Measurements from ENCODE around the gene SERPINI1. TPM values are rescaled to one million over a fixed set of nuclear protein-coding genes. Genes with fewer than 3 reads are reported as not detected.
A peak's percentile ranks its signal among the peaks of the same experiment; 100 is the strongest.

The SERPINI1 gene
- total RNA-seq, 2 donors from 2014 or later: 2.0 to 3.8 TPM

DNA sequence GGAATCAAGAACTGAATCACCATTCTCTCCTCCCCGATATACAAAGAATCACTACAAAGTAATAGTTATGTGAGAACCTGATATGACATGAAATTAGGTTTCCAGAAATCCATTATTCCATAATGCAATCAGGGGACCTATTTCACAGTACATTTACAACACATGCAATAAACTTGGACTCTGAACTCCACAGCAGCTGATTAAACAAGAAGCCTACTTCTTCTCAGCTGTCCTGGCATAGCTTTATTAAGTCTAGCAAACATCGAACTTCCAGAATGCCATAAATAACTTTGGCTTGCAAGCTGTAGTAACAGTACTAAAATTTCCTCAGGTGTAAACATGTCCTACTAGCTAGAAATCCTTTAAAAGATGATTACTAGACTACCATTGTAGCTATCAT, 18.6 kb upstream of the SERPINI1 start:
- H3K4me1 ChIP-seq: no peaks in the 10 kb centered on the region
- no peaks in the 10 kb centered on the region for H3K27me3 ChIP-seq
- no peak overlapping the region for H3K27ac ChIP-seq
- H3K9me3 ChIP-seq: no peaks in the 10 kb centered on the region
- DNase-seq (ENCODE audit: low spot score): no peak
- TF ChIP-seq, protein P1, sequence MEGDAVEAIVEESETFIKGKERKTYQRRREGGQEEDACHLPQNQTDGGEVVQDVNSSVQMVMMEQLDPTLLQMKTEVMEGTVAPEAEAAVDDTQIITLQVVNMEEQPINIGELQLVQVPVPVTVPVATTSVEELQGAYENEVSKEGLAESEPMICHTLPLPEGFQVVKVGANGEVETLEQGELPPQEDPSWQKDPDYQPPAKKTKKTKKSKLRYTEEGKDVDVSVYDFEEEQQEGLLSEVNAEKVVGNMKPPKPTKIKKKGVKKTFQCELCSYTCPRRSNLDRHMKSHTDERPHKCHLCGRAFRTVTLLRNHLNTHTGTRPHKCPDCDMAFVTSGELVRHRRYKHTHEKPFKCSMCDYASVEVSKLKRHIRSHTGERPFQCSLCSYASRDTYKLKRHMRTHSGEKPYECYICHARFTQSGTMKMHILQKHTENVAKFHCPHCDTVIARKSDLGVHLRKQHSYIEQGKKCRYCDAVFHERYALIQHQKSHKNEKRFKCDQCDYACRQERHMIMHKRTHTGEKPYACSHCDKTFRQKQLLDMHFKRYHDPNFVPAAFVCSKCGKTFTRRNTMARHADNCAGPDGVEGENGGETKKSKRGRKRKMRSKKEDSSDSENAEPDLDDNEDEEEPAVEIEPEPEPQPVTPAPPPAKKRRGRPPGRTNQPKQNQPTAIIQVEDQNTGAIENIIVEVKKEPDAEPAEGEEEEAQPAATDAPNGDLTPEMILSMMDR (IDR thresholded peaks at IDR 0.05): no peak
- H3K4me3 ChIP-seq: no peak overlapping the region
- peaks cover 22% of the 10 kb centered on the region for H3K36me3 ChIP-seq

DNA sequence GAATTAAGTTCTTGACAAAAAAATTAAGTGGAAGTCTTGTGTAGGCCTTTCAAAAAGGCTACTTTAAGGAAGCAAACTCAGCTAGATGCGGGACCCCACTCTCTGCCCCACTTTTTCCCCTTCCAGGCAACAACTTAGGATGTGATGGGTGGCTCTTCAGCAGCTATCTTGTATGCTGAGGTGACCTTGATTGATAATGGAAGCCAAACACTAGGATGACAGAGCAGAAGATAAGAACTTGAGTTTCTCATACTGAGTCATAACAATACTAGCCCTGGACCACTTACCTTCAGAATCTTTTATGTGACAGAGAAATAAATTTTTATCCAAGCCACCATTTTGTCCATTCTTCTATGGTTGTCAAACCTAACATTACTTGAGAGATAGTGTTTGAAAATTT, 16.9 kb upstream of the SERPINI1 start:
- peaks cover 27% of the 10 kb centered on the region for H3K36me3 ChIP-seq
- TF ChIP-seq, protein P1 (IDR thresholded peaks at IDR 0.05): no peak
- no peak overlapping the region for H3K4me3 ChIP-seq
- H3K27me3 ChIP-seq: no peaks in the 10 kb centered on the region
- H3K4me1 ChIP-seq: no peaks in the 10 kb centered on the region
- H3K27ac ChIP-seq: no peak overlapping the region
- DNase-seq (ENCODE audit: low spot score): no peak
- no peaks in the 10 kb centered on the region for H3K9me3 ChIP-seq

DNA sequence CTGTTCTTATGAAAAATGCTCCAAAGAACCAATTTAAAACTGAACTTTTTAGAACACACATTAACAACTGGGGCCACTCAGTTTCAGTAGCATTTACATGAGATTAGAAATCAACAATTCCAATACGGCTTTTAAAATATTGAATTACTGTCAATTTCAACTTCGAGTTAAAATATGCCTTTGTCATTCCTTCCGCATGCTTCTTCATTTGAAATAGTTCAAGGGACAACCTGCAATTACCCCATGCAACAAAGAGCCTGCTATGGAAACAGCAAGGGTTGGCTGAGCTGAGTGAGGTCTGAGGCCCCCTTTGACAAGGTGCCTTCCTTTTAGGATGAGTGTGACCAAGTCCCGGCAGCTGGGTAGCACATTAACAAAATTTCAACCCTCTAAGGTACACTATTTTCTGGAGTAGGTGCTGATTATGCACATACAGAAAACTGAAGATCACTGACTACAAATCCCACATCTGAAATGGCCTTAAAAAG, 12.5 kb upstream of the SERPINI1 start:
- DNase-seq (ENCODE audit: low spot score): no peak
- no peaks in the 10 kb centered on the region for H3K9me3 ChIP-seq
- no peak overlapping the region for H3K4me3 ChIP-seq
- no peaks in the 10 kb centered on the region for H3K27me3 ChIP-seq
- peaks cover 0 to 15% of the 10 kb centered on the region in 2 donors for H3K4me1 ChIP-seq
- H3K36me3 ChIP-seq: peaks cover 25% of the 10 kb centered on the region
- TF ChIP-seq, protein P1 (IDR thresholded peaks at IDR 0.05): no peak
- no peak overlapping the region for H3K27ac ChIP-seq

DNA sequence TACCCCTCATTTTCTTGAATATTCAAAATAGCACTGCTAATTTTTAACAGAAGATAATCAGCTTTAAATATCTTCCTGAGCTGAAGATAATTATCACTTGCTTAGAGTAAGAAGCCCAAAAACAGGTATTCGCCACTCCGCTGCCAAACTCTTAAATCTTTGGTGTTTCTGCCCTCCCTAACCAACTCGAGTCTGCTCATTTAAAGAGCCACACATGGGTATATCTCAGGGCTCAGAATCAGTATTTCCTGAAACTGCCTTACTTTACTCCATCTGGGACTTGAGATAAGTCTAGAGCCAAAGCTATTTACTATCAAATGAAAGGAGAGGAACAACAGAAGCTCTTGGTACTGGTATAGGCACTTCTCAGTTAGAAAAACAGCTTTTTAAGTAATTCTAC, 11.6 kb upstream of the SERPINI1 start:
- H3K36me3 ChIP-seq: peaks cover 17% of the 10 kb centered on the region
- DNase-seq (ENCODE audit: low spot score): no peak
- TF ChIP-seq, protein P1 (IDR thresholded peaks at IDR 0.05): no peak
- H3K27me3 ChIP-seq: no peaks in the 10 kb centered on the region
- no peak overlapping the region for H3K27ac ChIP-seq
- H3K9me3 ChIP-seq: no peaks in the 10 kb centered on the region
- H3K4me3 ChIP-seq: no peak overlapping the region
- peaks cover 0 to 23% of the 10 kb centered on the region in 2 donors for H3K4me1 ChIP-seq

DNA sequence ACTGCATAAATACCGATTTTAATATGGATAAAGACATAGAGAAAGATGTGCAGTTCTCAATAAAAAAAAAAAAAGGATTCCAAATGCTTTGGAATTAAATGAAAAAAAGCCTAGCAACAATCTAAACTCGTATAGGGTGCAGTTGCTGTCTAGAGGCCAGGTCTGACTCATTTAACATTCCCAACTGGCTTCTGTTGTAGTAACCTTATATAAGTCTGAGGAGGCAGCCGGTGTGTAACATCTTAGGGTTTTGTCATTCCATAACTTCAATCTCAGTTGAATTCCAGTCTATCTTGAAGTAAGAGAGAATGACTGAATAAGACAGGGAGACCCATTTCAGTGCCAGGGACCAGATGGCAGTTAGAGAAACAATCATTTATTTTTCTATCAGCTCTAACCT, 7.3 kb upstream of the SERPINI1 start:
- TF ChIP-seq, protein P1 (IDR thresholded peaks at IDR 0.05): no peak
- Histone ChIP-seq H3K27me3 (no peaks in the 10 kb centered on the region), H3K4me3 (no peak overlapping the region), H3K27ac (peak overlapping the region in 1 of 2 donors; percentile 37), H3K36me3 (peaks cover 4% of the 10 kb centered on the region), H3K9me3 (no peaks in the 10 kb centered on the region), H3K4me1 (peaks cover 0 to 44% of the 10 kb centered on the region in 2 donors)
- DNase-seq (ENCODE audit: low spot score): no peak

Measured in right atrium auricular region (tissue), 2 donors.